ENCODE data around the gene HECTD1. TPM values are rescaled to one million over a fixed set of nuclear protein-coding genes. Genes with fewer than 3 reads are reported as not detected.

Gene HECTD1
- total and polyA plus RNA-seq, 3 donors from 2014 or later, result 124 to 235 (median 232) TPM

DNA sequence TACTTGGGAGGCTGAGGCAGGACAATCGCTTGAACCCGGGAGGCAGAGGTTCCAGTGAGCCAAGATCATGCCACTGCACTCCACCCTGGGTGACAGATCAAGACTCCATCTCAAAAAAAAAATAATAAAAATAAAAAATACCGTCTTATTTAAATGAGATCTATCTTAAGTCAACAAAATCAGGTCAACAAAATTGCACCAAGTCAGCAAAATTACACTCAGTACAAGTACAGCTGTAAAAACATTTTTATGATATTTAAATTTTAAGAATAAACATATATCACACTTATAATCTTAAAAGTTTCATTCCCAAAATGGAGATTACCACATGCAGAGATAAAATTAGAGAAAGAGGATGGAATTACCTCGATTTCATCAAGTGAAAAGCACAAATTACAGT is 33.2 kb downstream of the HECTD1 start:
- DNase-seq, result no peak
- 87 to 96% methylated on average over 4 of the region's 4 CpGs for WGBS, 2 donors

GRCh38 chr14:31173120-31173837 is 34.3 kb downstream of the HECTD1 start:
- Histone ChIP-seq H3K27ac (no peak overlapping the region), H3K27me3 (no peaks in the 10 kb centered on the region), H3K36me3 (ENCODE audit: low read depth, missing control alignments) (no peaks in the 10 kb centered on the region), H3K9me3 (no peaks in the 10 kb centered on the region), H3K4me1 (no peaks in the 10 kb centered on the region), H3K4me3 (no peak overlapping the region)
- intact Hi-C loops (cut with DNase I; ENCODE audit: low total_unique reads), result no loop called here
- no peak for TF ChIP-seq POLR2A (IDR thresholded peaks at IDR 0.05)
- no peak for TF ChIP-seq CTCF (IDR thresholded peaks at IDR 0.05)
- no peak for DNase-seq
- WGBS, 2 donors, result 89 to 92% methylated on average over 15 of the region's 15 CpGs

More for the DNA sequence above, 33.2 kb downstream of the HECTD1 start:
- Histone ChIP-seq H3K4me3 (no peak overlapping the region), H3K36me3 (ENCODE audit: low read depth, missing control alignments) (no peaks in the 10 kb centered on the region), H3K9me3 (no peaks in the 10 kb centered on the region), H3K4me1 (peaks cover 4% of the 10 kb centered on the region), H3K27ac (no peak overlapping the region), H3K27me3 (no peaks in the 10 kb centered on the region)
- TF ChIP-seq POLR2A (IDR thresholded peaks at IDR 0.05) (no peak), CTCF (IDR thresholded peaks at IDR 0.05) (no peak)
- intact Hi-C loops (cut with DNase I; ENCODE audit: low total_unique reads), result no loop called here

GRCh38 chr14:31172084-31172483 is 35.5 kb downstream of the HECTD1 start:
- Histone ChIP-seq H3K27ac (no peak overlapping the region), H3K4me3 (no peak overlapping the region), H3K36me3 (ENCODE audit: low read depth, missing control alignments) (no peaks in the 10 kb centered on the region), H3K4me1 (no peaks in the 10 kb centered on the region), H3K9me3 (no peaks in the 10 kb centered on the region), H3K27me3 (no peaks in the 10 kb centered on the region)
- TF ChIP-seq POLR2A (IDR thresholded peaks at IDR 0.05) (no peak), CTCF (IDR thresholded peaks at IDR 0.05) (no peak)
- WGBS, 2 donors, result 78 to 84% methylated on average over 6 of the region's 6 CpGs
- intact Hi-C loops (cut with DNase I; ENCODE audit: low total_unique reads), result no loop called here
- DNase-seq, result no peak

GRCh38 chr14:31170411-31170810 is 37.2 kb downstream of the HECTD1 start:
- H3K27me3 ChIP-seq, result no peaks in the 10 kb centered on the region
- WGBS, 2 donors, result 92 to 93% methylated on average over 1 of the region's 1 CpG
- no peaks in the 10 kb centered on the region for H3K9me3 ChIP-seq
- TF ChIP-seq CTCF (IDR thresholded peaks at IDR 0.05) (no peak), POLR2A (IDR thresholded peaks at IDR 0.05) (no peak)
- no peaks in the 10 kb centered on the region for H3K4me1 ChIP-seq
- DNase-seq, result no peak
- H3K27ac ChIP-seq, result no peak overlapping the region
- no peak overlapping the region for H3K4me3 ChIP-seq
- intact Hi-C loops (cut with DNase I; ENCODE audit: low total_unique reads), result no loop called here
- H3K36me3 ChIP-seq (ENCODE audit: low read depth, missing control alignments), result no peaks in the 10 kb centered on the region

DNA sequence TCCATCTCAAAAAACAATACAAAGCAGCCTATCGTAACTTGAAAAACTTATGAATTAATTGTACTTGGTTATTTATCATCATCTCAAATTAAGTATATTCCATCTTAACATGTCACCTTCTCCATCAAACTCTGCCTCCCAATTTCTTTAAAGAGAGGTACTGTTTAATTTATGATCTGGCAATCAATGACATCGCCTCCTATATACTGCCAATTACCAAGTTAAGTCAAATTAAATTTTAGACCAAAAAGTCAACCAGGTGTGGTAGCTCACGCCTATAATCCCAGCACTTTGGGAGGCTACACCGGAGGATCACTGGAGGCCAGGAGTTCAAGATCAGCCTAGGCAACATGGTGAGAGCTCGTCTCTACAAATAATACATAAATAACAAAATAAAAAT is 37.7 kb downstream of the HECTD1 start:
- no peaks in the 10 kb centered on the region for H3K9me3 ChIP-seq
- intact Hi-C loops (cut with DNase I; ENCODE audit: low total_unique reads), result no loop called here
- DNase-seq, result no peak
- no peaks in the 10 kb centered on the region for H3K4me1 ChIP-seq
- WGBS, 2 donors, result 96 to 97% methylated on average over 5 of the region's 5 CpGs
- no peak overlapping the region for H3K4me3 ChIP-seq
- H3K27ac ChIP-seq, result no peak overlapping the region
- H3K27me3 ChIP-seq, result no peaks in the 10 kb centered on the region
- H3K36me3 ChIP-seq (ENCODE audit: low read depth, missing control alignments), result no peaks in the 10 kb centered on the region
- TF ChIP-seq CTCF (IDR thresholded peaks at IDR 0.05) (no peak), POLR2A (IDR thresholded peaks at IDR 0.05) (no peak)

All from testis (tissue), 3 donors.